DOHH2 (cell line): ENCODE measurements around the gene VWA5B1.

Experiments used
- EZH2phosphoT487 ChIP-seq: fragments of 200-600 bp; sonication (generic); IDR thresholded peaks from 2 replicates; pipeline ENCODE4 v1.6.1; 2017; ENCODE audit warnings: borderline replicate concordance, mild to moderate bottlenecking, antibody characterized with exemption, low read length, moderate library complexity, mixed read lengths
- TF ChIP-seq, protein P1 (sequence below): fragments of 200-600 bp; sonication (generic); IDR thresholded peaks from one replicate; pipeline ENCODE4 v1.5.1; 2014; ENCODE audit warnings: antibody characterized with exemption, mild to moderate bottlenecking, low read depth, low read length; ENCODE audit not compliant: poor library complexity, severe bottlenecking

DNA sequence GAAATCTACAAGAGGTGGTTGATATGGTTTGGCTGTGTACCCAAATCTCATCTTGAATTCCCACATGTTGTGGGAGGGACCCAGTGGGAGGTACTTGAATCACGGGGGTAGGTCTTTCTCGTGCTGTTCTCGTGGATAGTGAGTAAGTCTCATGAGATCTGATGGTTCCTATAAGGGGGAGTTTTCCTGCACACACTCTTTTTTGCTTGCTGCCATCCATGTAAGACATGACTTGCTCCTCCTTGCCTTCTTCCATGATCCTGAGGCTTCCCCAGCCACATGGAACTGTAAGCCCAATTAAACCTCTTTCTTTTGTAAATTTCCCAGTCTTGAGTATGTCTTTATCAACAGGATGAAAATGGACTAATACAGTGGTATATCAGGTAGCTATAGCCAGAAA lies 5.2 kb upstream of the VWA5B1 start:
- TF ChIP-seq, protein P1, sequence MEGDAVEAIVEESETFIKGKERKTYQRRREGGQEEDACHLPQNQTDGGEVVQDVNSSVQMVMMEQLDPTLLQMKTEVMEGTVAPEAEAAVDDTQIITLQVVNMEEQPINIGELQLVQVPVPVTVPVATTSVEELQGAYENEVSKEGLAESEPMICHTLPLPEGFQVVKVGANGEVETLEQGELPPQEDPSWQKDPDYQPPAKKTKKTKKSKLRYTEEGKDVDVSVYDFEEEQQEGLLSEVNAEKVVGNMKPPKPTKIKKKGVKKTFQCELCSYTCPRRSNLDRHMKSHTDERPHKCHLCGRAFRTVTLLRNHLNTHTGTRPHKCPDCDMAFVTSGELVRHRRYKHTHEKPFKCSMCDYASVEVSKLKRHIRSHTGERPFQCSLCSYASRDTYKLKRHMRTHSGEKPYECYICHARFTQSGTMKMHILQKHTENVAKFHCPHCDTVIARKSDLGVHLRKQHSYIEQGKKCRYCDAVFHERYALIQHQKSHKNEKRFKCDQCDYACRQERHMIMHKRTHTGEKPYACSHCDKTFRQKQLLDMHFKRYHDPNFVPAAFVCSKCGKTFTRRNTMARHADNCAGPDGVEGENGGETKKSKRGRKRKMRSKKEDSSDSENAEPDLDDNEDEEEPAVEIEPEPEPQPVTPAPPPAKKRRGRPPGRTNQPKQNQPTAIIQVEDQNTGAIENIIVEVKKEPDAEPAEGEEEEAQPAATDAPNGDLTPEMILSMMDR: no peak
- TF ChIP-seq EZH2phosphoT487: no peak
